HG03025 (cell line): ENCODE results near the gene CDH4.

ENCODE experiments used
- ATAC-seq: cut with Tn5 transposase; IDR thresholded peaks from one replicate; pipeline ENCODE4 v1.9.1; 2021; ENCODE audit warnings: mild to moderate bottlenecking, moderate library complexity; ENCODE audit not compliant: unreplicated experiment, low FRiP score

CDH4 gene

GRCh38 chr20:61749406-61750075, 497.5 kb downstream of the CDH4 start:
- ATAC-seq = no peak

GRCh38 chr20:61750093-61750492, 498.0 kb downstream of the CDH4 start:
- ATAC-seq = no peak

- no peak for ATAC-seq
Observed at GRCh38 chr20:61752576-61752975, 500.5 kb downstream of the CDH4 start.

- ATAC-seq = no peak
Observed at GRCh38 chr20:61753316-61753942, 501.4 kb downstream of the CDH4 start.

- no peak for ATAC-seq
Observed at GRCh38 chr20:61753987-61754956, 502.2 kb downstream of the CDH4 start.

GRCh38 chr20:61754976-61755778, 503.1 kb downstream of the CDH4 start:
- ATAC-seq = no peak

- no peak for ATAC-seq
Observed at GRCh38 chr20:61755971-61756845, 504.1 kb downstream of the CDH4 start.

- no peak for ATAC-seq
Observed at GRCh38 chr20:61756966-61757677, 505.1 kb downstream of the CDH4 start.

- ATAC-seq = no peak
Observed at GRCh38 chr20:61757678-61758563, 505.9 kb downstream of the CDH4 start.

GRCh38 chr20:61758564-61759200, 506.6 kb downstream of the CDH4 start:
- no peak for ATAC-seq

GRCh38 chr20:61759286-61760065, 507.4 kb downstream of the CDH4 start:
- ATAC-seq = no peak

GRCh38 chr20:61760321-61760720, 508.3 kb downstream of the CDH4 start:
- ATAC-seq = no peak

- ATAC-seq = no peak
Observed at GRCh38 chr20:61760731-61761130, 508.7 kb downstream of the CDH4 start.

GRCh38 chr20:61761453-61762166, 509.5 kb downstream of the CDH4 start:
- ATAC-seq = no peak

GRCh38 chr20:61762167-61762710, 510.2 kb downstream of the CDH4 start:
- no peak for ATAC-seq
